Subcutaneous abdominal adipose tissue (tissue), 5 donors: ENCODE measurements around the gene NEUROD2.

Experiments
- H3K27ac ChIP-seq: one replicate; pipeline ENCODE4 v1.7.0; 2013; ENCODE audit warnings: low read depth, mild to moderate bottlenecking, inconsistent platforms, low read length, moderate library complexity
- H3K27me3 ChIP-seq, 5 donors: one replicate each; pipeline ENCODE4 v1.7.0; 2013; ENCODE audit warnings: low read length in 5 of 5, inconsistent platforms in 1 of 5; ENCODE audit not compliant: control insufficient read depth in 5 of 5, insufficient read depth in 4 of 5
- H3K36me3 ChIP-seq, 5 donors: one replicate each; pipeline ENCODE4 v1.7.0; 2013; ENCODE audit warnings: low read length in 5 of 5; ENCODE audit not compliant: control insufficient read depth in 5 of 5, insufficient read depth in 5 of 5
- H3K4me1 ChIP-seq, 5 donors: one replicate each; pipeline ENCODE4 v1.7.0; 2013; ENCODE audit warnings: low read length in 5 of 5, mild to moderate bottlenecking in 3 of 5, moderate library complexity in 1 of 5; ENCODE audit not compliant: control insufficient read depth in 5 of 5, insufficient read depth in 5 of 5
- H3K4me3 ChIP-seq, 5 donors: one replicate each; pipeline ENCODE4 v1.7.0; 2013; ENCODE audit warnings: low read length in 5 of 5, low read depth in 1 of 5
- H3K9ac ChIP-seq, 5 donors: one replicate each; pipeline ENCODE4 v1.7.0; 2013; ENCODE audit warnings: low read length in 5 of 5, mild to moderate bottlenecking in 4 of 5, moderate library complexity in 3 of 5
- H3K9me3 ChIP-seq, 5 donors: one replicate each; pipeline ENCODE4 v1.7.0; 2013; ENCODE audit warnings: low read length in 5 of 5; ENCODE audit not compliant: control insufficient read depth in 5 of 5
- donor health status: healthy.
- donor health status: healthy.
- donor health status: healthy.
- donor health status: healthy.
- donor health status: healthy.

Gene NEUROD2

DNA sequence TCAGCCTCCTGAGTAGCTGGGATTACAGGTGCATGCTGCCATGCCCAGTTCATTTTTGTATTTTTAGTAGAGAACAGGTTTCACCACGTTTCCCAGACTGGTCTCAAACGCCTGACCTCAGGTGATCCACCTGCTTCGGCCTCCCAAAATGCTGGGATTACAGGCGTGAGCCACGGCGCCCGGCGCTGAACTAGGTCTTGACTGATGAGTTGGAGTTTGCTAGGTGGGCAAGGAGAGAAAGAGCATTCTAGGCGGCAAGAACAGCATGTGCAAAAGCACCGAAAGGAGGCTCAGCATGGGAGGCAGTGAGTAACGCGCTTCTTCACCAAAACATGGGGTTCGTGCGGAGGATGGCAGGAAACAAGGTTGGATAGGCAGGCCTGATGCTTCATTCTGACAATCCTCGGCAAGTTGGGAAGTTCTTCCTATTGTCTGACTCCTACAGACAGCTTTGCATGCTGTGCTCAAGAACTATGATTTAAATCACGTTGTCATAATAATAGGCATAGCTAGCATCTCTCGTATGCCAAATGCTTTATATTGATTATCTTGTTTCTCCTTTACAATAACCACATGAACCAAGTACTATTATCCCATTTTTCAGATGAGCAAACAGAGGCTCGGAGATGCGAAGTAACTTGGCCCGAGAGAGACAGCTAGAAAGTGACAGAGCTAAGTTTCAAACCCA lies 26.5 kb downstream of the NEUROD2 start:
- Histone ChIP-seq H3K9me3 (no peaks in the 10 kb centered on the region), H3K4me3 (no peak overlapping the region), H3K4me1 (peaks cover 0 to 20% (median 0%) of the 10 kb centered on the region in 5 donors), H3K36me3 (no peaks in the 10 kb centered on the region), H3K9ac (no peak overlapping the region), H3K27me3 (peaks cover 0 to 9% (median 0%) of the 10 kb centered on the region in 5 donors), H3K27ac (no peak overlapping the region)

DNA sequence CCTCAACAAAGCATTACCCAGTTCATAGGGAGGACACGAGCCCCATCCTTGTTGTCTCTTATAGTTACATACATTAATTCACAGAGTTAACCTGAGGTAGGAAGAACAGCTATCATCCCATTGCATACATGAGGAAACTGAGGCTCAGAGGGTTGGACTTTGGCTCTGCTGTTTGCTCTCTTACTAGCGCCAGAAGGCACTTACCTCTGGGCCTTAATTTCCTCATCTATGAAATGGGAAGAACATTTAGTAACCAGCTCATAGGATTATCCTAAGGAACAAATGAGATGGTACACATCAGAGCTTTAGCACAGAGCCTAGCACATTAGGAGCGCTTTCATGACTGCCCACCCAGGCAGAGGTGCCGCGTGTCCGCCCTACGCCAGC lies 27.6 kb downstream of the NEUROD2 start:
- H3K36me3 ChIP-seq = no peaks in the 10 kb centered on the region
- no peak overlapping the region for H3K9ac ChIP-seq
- no peak overlapping the region for H3K4me3 ChIP-seq
- H3K27me3 ChIP-seq = peaks cover 0 to 9% (median 0%) of the 10 kb centered on the region in 5 donors
- H3K9me3 ChIP-seq = no peaks in the 10 kb centered on the region
- H3K27ac ChIP-seq = no peak overlapping the region
- peaks cover 0 to 20% (median 0%) of the 10 kb centered on the region in 5 donors for H3K4me1 ChIP-seq

DNA sequence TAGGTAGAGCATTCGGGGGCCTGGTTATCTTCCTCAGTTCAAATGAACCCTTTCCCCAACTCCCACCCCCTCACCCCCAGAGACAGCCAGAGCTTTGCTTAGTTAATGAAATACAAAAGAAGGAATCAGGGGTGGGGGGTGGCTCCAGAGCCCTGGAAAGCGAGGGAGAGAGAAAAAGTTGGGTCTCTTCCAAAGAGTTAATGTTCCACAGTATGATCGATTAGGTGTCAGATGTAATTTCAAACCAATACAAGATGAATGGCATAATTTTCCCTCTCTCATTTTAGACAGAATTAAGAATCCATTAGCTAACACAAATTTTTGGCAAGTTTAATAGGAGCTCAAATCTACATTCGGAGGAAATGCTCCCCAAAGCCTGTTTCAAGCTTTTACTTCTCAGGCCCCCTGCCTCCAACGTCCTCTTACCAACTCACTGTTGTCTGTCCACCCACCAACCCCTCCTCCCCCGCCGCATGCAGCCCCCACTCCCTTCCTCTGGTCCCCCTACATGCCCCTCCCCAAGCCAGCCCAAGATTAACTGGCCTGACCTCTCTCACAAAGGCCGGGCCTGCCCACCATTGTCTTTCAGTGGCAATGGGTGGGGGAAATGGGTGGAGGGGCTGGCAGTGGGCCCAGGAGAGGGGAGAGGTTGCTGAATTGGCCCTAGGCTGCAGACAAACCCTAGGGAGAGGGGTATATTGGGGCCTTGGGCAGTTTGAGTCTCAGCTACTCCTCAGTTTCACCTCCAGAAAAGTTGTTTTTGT lies 28.2 kb downstream of the NEUROD2 start:
- Histone ChIP-seq H3K4me3 (no peak overlapping the region), H3K9me3 (no peaks in the 10 kb centered on the region), H3K27ac (no peak overlapping the region), H3K4me1 (peaks cover 0 to 20% (median 0%) of the 10 kb centered on the region in 5 donors), H3K27me3 (peaks cover 0 to 9% (median 0%) of the 10 kb centered on the region in 5 donors), H3K36me3 (no peaks in the 10 kb centered on the region), H3K9ac (no peak overlapping the region)

DNA sequence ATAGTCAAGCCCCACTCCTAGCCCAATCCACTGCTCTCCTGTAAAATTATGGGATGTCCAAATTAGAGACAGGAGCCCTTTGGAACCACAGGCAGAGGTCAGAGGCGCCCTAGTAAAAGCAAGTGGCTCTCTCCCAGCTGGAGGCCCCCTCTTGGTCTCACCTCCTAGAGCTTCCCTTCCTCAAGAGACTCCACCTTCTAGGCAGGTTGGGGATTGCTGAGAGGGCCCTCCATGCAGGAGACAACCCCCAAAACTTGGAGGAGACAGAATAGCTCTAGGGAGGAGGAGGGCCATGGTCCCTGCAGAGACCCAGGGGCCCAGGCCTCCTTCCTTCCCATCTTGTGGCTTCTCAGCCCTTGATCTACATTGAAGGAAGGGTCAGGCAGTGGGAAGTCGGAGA lies 29.4 kb downstream of the NEUROD2 start:
- Histone ChIP-seq H3K27me3 (peaks cover 0 to 9% (median 0%) of the 10 kb centered on the region in 5 donors), H3K9me3 (no peaks in the 10 kb centered on the region), H3K27ac (no peak overlapping the region), H3K9ac (no peak overlapping the region), H3K4me3 (no peak overlapping the region), H3K4me1 (peaks cover 0 to 28% (median 7%) of the 10 kb centered on the region in 5 donors), H3K36me3 (no peaks in the 10 kb centered on the region)

DNA sequence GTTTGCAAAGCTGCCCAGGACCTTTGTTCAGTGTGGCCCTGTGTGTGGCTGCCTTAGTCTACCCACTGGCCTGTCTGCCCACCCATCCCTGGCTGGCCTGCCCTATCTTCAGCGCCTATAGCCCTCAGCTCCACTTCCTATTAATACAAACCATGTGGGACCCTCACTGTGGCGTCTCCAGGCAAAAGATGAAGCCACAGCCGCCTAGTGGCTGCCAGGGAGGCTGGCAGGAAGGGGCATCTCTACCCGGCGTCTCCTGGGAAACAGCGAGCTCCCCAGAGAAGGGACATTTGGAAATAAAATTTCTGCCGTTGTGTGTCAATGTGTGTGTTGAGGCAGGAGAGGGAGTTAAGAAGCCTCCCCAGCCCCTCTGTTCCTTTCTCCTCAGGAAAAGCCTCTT lies 31.5 kb downstream of the NEUROD2 start:
- peaks cover 0 to 8% (median 0%) of the 10 kb centered on the region in 5 donors for H3K27me3 ChIP-seq
- H3K4me1 ChIP-seq = peaks cover 0 to 37% (median 14%) of the 10 kb centered on the region in 5 donors
- H3K27ac ChIP-seq = no peak overlapping the region
- peaks cover 0 to 4% (median 3%) of the 10 kb centered on the region in 5 donors for H3K9me3 ChIP-seq
- no peaks in the 10 kb centered on the region for H3K36me3 ChIP-seq
- H3K4me3 ChIP-seq = no peak overlapping the region
- H3K9ac ChIP-seq = no peak overlapping the region

DNA sequence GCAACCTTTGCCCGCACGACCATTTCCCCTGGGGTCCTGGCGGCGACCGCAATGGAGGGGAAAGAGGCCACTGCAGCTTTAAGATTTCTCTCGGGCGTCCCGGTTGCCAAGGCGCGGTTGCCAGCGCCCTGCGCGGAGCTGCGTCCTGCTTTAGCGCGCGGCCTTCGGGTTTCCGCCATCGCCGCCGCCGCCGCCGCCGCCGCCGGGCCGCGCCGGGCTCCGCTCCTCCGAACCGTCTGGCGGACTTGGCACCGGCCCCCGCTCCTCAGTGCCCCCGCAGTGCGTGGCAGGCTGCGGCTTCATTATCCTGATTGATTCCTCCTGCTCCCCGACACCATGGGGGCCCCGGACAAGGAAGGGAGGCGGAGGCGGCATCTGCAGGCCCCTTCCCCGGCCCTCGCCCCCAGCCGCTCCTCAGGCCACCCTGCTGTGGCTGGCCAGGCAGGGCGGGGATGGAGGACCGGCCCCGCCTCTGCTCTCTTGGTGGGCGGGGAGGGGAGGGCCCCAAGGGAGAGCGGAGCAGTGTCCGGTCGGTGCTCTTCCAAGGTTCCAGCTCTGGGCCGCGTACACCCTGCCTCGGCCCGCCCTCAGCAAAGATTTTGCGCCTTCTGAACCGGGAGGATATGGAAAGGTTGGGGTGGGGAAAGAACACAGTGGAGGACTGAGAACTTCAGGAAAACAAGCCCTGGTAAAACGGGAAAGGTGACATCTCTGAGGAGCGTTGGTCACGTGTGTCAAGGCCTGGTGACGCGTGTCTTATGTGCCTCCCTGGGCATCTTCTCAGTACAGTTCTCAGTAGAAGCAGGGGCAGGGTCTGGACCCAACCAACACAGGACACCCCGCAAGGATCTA lies 34.0 kb downstream of the NEUROD2 start:
- Histone ChIP-seq H3K27me3 (peaks cover 0 to 3% (median 0%) of the 10 kb centered on the region in 5 donors), H3K4me1 (peaks cover 0 to 31% (median 20%) of the 10 kb centered on the region in 5 donors), H3K9ac (peak overlapping the region in 4 of 5 donors; percentile 30 to 78 (median 46)), H3K27ac (peak overlapping the region; percentile 54), H3K9me3 (peaks cover 0 to 4% (median 3%) of the 10 kb centered on the region in 5 donors), H3K4me3 (peak overlapping the region; percentile 52 to 81 (median 74)), H3K36me3 (peaks cover 0 to 14% (median 11%) of the 10 kb centered on the region in 5 donors)

DNA sequence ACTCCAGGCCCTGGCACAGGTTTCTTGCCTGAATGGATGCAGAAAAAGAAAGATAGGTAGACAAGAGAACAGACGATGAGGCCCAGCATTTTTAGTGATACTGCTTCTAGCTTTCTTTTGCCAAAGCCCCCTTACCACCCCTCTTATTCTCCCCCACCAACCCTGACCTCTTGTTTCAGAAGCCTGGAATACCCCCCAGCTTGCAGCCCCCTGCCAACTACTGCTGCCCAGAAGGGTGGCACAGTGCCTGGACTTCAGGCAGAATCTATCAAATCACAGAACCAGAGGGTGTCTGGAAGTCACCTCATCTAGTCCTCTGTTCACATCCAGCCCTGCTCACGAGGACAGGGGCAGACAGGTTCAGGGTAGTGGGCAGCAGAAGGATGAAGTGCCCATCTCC lies 35.6 kb downstream of the NEUROD2 start:
- Histone ChIP-seq H3K4me3 (no peak overlapping the region), H3K4me1 (peaks cover 0 to 32% (median 20%) of the 10 kb centered on the region in 5 donors), H3K36me3 (peaks cover 0 to 29% (median 25%) of the 10 kb centered on the region in 5 donors), H3K27ac (no peak overlapping the region), H3K9me3 (peaks cover 0 to 4% (median 3%) of the 10 kb centered on the region in 5 donors), H3K9ac (no peak overlapping the region), H3K27me3 (no peaks in the 10 kb centered on the region)

DNA sequence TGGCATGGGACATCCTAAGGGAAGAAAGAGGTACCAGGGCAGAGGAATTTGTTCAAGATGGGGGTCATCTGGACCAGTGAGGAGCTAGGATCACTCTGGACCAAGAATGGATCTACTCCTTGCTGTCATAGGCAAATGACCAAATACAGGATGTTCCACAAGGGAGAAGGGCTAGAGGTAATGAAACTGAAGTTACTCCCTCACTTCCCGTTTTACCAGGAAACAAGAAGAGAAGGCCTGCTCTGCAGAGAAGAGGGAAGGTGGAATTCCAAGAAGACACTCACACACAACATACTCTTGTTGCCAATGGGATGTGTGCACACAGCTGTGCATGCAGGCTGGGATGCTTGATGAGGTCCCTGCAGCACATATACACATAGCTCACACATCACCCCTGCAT lies 38.6 kb downstream of the NEUROD2 start:
- Histone ChIP-seq H3K36me3 (peaks cover 0 to 50% (median 47%) of the 10 kb centered on the region in 5 donors), H3K4me1 (peaks cover 0 to 31% (median 19%) of the 10 kb centered on the region in 5 donors), H3K9me3 (peaks cover 0 to 4% (median 3%) of the 10 kb centered on the region in 5 donors), H3K4me3 (no peak overlapping the region), H3K27ac (no peak overlapping the region), H3K27me3 (no peaks in the 10 kb centered on the region), H3K9ac (no peak overlapping the region)

DNA sequence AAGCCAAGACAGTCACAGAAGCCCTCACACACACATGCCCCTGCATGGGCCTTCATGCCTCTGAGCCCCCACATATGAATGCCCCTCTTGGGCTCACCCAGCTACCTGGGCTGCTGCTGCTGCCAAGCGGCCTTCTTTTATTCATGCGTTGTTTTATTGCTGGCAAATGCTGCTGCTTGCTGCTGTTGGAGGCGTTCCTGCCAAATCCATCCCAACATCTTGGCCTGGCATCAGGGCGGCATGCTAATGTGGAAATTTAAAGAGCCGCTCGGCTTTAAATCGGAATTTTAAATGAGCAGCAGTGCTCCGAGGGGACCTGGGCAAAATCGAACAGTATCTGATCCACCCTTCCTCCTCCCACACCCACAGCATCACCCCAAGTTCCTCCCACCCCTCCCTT lies 39.0 kb downstream of the NEUROD2 start:
- Histone ChIP-seq H3K27me3 (no peaks in the 10 kb centered on the region), H3K36me3 (peaks cover 0 to 53% (median 48%) of the 10 kb centered on the region in 5 donors), H3K9ac (no peak overlapping the region), H3K9me3 (peaks cover 0 to 4% (median 3%) of the 10 kb centered on the region in 5 donors), H3K4me3 (no peak overlapping the region), H3K4me1 (peaks cover 0 to 27% (median 15%) of the 10 kb centered on the region in 5 donors), H3K27ac (no peak overlapping the region)
